Thyroid gland (tissue), 4 donors: ENCODE measurements around the gene SUPT3H.

Source experiments
- POLR2A ChIP-seq, 2 donors: fragments of 450-650 bp; IDR thresholded peaks; one replicate each; pipeline ENCODE4 v1.6.1; 2017; ENCODE audit warnings: antibody characterized with exemption in 2 of 2, mild to moderate bottlenecking in 2 of 2, moderate library complexity in 1 of 2
- TF ChIP-seq, protein P1 (sequence below), 6 experiments: fragments of 200-600 bp in 3 of 6; fragments of 450-650 bp in 3 of 6; sonication (generic) in 3 of 6; IDR thresholded peaks; one replicate each; pipeline ENCODE4 v1.5.1; 2016 to 2019; ENCODE audit warnings: antibody characterized with exemption in 6 of 6, mild to moderate bottlenecking in 2 of 6, inconsistent platforms in 1 of 6, moderate library complexity in 1 of 6

DNA sequence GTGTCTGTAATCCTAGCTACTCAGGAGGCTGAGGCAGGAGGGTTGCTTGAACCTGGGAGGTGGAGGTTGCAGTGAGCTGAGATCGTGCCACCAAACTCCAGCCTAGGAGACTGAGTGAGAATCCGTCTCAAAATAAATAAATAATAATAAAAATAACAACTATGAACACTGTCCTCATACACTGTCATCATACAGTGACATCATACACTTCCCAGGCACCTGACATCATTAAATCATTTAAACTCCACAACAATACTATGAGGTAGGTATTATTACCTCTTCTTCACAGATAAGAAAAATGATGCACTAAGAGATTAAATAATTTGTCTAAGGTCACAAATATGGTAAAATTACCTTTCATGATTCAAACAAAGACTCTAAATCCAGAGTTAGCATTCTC is 250.5 kb downstream of the SUPT3H start:
- TF ChIP-seq, protein P1, sequence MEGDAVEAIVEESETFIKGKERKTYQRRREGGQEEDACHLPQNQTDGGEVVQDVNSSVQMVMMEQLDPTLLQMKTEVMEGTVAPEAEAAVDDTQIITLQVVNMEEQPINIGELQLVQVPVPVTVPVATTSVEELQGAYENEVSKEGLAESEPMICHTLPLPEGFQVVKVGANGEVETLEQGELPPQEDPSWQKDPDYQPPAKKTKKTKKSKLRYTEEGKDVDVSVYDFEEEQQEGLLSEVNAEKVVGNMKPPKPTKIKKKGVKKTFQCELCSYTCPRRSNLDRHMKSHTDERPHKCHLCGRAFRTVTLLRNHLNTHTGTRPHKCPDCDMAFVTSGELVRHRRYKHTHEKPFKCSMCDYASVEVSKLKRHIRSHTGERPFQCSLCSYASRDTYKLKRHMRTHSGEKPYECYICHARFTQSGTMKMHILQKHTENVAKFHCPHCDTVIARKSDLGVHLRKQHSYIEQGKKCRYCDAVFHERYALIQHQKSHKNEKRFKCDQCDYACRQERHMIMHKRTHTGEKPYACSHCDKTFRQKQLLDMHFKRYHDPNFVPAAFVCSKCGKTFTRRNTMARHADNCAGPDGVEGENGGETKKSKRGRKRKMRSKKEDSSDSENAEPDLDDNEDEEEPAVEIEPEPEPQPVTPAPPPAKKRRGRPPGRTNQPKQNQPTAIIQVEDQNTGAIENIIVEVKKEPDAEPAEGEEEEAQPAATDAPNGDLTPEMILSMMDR (IDR thresholded peaks at IDR 0.05): no peak
- TF ChIP-seq POLR2A (IDR thresholded peaks at IDR 0.05): no peak
